GM04503 (cell line): ENCODE measurements around the gene SMARCD2.
"Not testable (repeated sequence)": the region's sequence is repeated elsewhere in the genome, so short reads cannot be mapped to it uniquely, and the experiment has no call there.

Experiments used
- DNase-seq: peaks from one replicate; pipeline ENCODE4 v3.0.0-alpha.2; 2012; ENCODE audit warnings: low read depth

The SMARCD2 gene

DNA sequence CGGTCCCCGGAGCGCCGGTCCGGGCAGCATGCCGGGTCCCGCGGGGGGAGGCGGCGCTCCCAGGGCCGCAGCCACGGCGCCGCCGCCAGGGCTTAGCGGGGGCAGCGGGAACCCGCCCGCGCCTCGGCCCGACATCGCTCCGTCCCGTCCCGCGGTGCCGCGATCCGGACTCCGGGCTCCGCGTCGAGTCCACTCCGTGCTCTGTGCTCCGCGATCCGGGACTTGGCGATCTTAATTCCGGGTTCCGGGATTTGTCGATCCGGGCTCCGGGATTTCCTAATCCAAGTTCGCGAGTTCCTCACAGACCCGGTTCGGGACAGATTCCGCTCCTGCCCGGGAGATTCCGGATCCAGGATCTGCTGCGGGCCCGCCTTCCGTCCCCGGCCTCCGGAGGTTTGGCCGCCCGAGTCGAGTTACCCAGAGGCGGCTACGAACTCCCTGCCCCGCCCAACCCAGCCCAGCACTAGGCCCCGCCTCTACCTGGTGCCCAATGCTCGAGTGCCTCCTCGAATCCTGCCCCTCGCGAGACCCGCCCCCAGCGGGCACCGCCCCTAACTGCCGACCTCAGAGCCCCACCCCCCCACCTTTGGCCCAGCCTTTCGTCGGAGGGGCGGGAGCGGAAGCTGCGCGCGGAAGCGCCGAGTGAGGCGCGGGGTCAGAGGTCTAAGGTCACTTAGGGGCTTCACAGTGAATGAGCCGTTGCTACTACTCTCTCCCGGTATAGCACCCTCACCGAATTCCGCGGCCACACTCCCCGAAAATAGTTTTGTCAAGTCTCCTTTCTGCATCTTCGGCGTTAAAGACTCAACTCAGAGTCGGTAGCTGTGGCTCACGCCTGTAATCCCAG lies at the start of gene SMARCD2:
Gene SMARCD2, minus strand, starts transcription at position 146 of the 847 bp plus-strand sequence. Its CDS starts 11 bp downstream, at position 135.
- DNase-seq = peak; percentile 93

DNA sequence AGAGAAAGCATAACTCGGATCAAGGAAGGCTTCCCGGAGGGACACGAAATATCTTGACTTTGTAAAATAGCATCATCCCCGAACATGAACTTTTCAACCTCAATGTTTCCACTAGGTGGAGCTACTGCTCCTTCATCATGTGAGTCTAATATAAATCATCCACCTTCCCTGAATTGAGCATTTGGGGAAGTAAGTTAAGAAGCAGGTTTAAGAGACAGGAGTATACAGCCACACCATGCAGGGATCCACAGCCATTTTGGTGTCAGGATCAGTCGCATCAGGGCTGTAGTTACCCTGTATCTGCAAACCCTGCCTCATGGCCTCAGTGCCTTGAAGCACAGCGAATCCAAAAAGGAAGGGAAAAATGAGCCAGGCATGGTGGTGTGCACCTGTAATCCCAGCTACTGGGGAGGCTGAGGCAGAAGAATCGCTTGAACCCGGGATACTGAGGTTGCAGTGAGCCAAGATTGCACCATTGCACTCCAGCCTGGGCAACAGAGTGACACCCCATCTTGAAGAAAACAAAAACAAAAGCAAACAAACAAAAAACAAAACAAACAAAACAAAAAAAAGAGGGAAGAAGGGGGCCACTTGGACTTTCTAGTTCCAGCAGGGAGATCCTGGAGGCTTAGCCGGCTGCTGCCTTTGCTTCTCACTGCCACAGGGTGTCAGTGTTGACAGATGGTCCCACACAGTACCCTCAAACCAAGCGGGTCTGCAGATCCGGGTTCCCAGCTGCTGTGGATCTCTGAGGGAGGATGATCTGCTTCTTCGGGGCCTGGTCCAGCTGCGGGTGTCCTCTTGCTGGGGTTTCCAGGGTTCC lies 46.8 kb upstream of the SMARCD2 start:
- not testable (repeated sequence) for DNase-seq

DNA sequence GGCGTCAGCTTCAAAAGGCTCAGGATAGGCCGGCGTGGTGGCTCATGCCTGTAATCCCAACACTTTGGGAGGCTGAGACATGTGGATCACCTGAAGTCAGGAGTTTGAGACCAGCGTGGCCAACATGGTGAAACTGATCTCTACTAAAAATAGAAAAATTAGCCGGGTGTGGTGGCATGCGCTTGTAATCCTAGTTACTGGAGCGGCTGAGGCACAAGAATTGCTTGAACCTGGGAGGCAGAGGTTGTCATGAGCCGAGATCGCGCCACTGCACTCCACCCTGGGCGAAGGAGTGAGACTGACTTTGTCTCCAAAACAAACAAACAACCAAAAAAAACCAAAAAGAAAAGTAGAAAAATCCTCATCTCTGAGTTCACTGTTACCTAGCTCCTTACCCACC lies 42.6 kb upstream of the SMARCD2 start:
- DNase-seq = not testable (repeated sequence)

DNA sequence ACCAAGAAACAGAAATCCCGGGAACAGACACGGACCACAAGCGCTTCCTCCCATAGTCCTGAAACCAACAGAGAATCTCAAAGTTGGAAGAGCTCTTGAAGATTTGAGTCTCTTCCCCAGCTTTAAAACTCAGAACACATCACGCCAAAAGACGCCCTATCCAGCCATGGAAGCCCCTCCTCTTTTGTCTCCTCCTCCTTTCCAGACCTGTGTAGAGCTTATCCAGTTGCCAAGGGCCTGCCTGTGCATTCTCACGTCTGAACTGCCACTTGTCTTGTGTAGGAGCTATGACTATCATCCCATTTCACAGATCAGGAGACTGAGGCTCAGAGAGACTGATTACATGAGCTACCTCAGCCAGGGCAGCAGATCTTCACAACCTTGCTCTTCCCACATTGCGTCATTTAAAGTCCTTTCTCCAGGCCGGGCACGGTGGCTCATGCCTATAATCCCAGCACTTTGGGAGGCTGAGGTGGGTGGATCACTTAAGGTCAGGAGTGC lies 40.2 kb upstream of the SMARCD2 start:
- not testable (repeated sequence) for DNase-seq

DNA sequence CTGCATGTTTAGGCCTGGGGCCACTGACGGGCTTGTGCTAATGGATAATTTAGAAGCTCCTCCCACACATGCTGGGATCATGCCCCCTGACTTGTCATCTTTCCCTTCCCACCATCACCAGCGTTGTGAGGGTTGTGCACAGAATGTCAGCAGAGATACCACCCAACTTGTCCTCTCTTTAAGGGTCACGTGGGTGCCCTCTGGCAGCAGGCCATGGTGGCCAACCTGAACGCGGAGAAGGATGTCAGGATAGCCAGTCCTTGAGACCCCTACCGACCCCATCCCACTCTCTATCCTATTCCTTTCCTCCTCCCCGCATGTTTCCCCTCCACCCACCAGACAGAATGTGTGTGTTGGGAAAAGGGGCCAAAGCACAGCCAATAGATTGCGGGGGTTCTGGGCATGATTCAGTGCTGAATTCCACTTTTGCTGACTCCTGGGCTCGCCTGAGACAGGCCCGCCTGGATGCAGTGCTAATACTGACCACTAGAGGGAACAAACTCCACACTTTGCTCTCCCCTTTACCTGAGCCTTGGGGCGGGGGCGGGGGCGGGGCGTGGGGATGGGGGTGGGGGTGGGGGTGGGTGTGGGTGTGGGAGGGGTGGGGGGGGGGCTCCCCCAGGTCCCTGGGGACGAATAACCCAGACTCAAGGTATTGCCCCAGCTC lies 39.6 kb upstream of the SMARCD2 start, which contains the start of gene GH2:
Gene GH2, minus strand, starts transcription at position 10 of the 667 bp plus-strand sequence. CDS start 143 bp downstream, outside the sequence.
- no peak for DNase-seq

DNA sequence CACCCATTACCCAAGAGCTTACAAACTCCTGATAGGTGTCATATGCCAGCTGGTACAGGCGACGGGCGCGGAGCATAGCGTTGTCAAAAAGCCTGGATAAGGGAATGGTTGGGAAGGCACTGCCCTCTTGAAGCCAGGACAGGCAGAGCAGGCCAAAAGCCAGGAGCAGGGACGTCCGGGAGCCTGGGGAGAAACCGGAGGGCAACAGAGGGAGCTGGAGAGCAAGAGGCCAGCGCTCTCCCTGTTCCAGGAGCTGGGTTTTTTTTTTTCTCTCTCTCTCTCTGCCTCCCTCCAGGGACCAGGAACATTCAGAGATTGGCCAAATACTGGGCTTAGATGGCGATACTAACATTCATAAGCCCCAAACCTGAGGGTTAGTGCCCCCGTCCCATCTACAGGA lies 38.9 kb upstream of the SMARCD2 start:
- DNase-seq = not testable (repeated sequence)

DNA sequence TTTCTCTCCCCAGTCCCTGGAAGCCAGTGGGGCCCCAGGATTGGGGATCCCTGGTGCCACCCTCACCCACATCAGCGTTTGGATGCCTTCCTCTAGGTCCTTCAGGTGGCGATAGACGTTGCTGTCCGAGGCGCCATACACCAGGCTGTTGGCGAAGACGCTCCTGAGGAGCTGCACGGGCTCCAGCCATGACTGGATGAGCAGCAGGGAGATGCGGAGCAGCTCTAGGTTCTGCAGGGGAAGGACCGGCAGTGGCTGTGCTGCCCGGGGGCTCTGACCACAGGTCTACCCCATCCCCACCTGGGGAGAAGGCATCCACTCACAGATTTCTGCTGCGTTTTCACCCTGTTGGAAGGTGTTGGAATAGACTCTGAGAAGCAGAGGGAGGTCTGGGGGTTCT lies 38.2 kb upstream of the SMARCD2 start:
- DNase-seq = no peak

DNA sequence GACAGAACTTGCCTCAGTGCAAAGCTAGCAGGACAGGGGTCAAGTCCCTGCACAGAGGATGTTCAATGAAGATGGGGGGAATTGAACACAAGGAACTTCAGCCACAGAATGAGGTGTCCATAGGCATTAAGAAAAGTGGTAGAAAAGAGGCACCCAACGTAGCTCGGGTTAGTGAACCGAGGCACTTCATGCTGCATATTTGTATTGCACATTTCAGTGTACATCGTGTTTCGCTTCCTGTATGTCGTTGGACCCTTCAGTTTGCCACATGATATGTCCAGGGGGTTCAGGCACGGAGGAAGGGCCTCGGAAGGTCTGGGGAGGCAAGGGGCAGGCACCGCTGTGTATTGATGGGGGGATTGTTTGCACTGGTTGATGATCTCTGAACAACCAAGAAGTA lies 35.9 kb upstream of the SMARCD2 start:
- not testable (repeated sequence) for DNase-seq

DNA sequence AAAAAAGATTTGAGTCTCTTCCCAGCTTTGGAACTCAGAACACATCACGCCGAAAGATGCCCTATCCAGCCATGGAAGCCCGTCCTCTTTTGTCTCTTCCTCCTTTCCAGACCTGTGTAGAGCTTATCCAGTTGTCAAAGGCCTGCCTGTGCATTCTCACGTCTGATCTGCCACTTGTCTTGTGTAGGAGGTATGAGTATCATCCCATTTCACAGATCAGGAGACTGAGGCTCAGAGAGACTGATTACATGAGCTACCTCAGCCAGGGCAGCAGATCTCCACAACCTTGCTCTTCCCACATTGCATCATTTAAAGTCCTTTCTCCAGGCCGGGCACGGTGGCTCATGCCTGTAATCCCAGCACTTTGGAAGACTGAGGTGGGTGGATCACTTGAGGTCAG lies 32.2 kb upstream of the SMARCD2 start:
- DNase-seq = not testable (repeated sequence)

DNA sequence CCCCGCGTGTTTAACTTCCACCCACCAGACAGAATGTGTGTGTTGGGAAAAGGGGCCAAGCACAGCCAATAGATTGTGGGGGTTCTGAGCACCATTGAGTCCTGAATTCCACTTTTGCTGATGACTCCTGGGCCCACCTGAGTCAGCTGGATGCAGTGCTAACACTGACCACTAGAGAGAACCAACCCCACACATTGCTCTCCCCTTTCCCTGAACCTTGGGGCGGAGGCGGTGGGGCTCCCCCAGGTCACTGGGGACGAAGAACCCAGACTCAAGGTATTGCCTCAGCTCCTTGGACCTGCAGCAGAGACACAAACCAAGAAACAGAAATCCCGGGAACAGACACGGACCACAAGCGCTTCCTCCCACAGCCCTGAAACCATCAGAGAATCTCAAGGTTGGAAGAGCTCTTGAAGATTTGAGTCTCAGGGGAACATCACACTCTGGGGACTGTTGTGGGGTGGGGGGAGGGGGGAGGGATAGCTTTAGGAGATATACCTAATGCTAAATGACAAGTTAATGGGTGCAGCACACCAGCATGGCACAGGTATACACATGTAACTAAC lies 31.7 kb upstream of the SMARCD2 start:
- DNase-seq = not testable (repeated sequence)

DNA sequence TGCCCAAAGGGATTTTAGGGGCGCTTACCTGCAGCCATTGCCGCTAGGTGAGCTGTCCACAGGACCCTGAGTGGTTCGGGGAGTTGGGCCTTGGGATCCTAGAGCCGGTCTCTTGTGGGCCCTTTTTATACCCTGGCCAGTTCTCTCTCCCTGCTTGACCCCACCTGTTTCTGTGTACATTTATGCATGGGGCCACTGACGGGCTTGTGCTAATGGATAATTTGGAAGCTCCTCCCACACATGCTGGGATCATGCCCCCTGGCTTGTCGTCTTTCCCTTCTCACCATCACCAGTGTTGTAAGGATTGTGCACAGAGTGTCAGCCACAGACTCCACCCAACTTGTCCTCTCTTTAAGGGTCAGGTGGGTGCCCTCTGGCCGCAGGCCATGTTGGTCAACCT lies 31.1 kb upstream of the SMARCD2 start, which contains the start of gene CSH2:
Gene CSH2, minus strand, starts transcription at position 101 of the 400 bp plus-strand sequence. Its CDS starts 63 bp downstream, at position 38.
- not testable (repeated sequence) for DNase-seq

DNA sequence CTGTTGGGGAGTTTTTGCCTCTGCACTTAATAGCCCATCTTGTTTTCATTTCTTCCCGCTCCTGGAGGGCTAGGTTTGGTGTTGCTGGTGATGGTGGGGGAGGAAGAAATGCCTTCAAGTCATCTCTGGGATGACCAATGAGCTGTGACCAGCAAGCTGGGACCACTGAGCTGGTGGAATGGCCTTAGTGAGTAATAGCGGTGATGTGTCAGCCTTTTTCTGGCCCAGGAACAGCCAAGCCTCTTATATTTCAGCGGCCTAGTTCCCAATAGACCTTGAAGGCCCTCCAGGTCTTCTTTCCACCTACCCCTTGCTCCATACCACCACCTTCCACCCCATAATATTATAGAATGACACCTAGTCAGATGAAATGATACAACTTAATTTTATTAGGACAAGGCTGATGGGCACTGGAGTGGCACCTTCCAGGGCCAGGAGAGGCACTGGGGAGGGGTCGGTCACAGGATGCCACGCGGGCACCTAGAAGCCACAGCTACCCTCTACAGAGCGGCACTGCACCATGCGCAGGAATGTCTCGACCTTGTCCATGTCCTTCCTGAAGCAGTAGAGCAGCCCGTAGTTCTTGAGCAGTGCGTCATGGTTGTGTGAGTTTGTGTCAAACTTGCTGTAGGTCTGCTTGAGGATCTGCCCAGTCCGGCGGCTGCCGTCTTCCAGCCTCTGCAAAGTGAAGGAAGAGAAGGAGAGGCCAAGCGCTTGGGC lies 29.3 kb upstream of the SMARCD2 start:
- DNase-seq = not testable (repeated sequence)

DNA sequence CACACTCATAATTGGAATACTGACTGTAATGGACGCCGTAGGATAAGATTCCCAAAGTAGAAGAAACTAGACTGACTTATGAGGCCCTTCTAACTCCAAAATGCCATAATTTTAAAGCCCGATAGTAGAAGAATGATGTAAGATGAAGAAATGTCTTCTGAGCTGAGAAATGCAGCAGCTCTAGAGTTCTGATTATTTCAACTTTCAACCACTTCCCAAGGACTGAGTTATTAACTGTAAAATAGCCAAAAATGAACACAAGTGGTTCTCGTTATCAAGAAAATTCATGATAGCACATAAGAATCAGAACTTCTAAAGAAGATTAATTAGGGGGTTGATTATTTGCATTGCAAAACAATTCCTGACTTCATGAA lies 27.8 kb upstream of the SMARCD2 start:
- DNase-seq = not testable (repeated sequence)

DNA sequence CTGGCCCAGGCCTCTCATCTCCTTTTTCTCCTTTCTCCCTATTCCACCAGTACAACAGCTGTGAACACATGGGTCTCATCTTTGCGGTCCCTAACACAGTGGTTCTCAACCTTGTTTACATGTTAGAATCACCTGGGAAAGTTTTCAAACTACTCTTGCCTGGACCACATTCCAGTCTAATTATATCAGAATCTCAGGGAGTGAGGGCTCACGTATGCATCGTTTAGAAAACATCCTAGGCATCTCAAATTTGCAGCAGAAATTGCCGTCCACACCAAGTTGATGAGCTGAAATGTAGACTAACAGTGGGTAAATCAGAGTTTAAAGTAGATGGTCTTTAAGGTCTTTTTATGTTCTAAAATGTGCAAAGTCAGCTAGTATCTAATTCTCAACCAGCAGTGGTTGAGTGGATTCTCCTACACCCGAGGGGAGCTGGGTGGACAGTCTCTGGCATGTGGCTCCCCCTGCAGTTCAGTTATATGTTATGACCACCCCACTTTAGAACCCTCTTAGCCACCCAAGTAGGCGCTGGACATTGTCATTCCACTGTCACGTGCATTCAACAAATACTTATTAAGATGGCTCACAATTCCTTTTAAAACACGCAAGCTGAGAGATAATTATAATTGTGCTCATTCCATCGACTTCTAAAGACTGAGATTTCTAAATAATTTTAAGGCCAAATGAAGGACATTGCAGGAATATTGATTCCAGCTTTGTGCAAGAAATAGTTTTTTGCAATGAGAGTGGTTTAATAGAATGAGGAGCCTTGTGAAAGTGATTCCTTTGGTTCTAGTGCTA lies 27.2 kb upstream of the SMARCD2 start:
- not testable (repeated sequence) for DNase-seq

DNA sequence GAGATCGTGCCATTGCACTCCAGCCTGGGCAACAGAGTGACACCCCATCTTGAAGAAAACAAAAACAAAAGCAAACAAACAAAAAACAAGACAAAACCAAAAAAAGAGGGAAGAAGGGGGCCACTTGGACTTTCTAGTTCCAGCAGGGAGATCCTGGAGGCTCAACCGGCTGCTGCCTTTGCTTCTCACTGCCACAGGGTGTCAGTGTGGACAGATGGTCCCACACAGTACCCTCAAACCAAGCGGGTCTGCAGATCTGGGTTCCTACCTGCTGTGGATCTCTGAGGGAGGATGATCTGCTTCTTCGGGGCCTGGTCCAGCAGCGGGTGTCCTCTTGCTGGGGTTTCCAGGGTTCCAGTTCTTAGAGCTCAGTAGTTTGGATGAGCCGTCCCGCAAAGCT lies 24.1 kb upstream of the SMARCD2 start:
- not testable (repeated sequence) for DNase-seq

DNA sequence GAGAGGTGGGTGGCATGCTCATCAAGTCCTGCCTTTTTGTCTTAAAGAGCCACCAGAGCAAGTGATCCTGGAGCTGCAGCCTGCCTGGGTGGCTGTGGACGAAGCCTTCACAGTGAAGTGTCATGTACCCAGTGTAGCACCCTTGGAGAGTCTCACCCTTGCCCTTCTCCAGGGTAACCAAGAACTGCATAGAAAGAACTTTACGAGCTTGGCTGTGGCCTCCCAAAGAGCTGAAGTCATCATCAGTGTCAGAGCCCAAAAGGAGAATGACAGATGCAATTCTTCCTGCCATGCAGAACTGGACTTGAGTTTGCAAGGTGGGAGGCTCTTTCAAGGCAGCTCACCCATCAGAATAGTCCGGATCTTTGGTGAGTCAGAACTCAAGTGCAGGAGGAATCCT lies 16.8 kb upstream of the SMARCD2 start:
- no peak for DNase-seq

DNA sequence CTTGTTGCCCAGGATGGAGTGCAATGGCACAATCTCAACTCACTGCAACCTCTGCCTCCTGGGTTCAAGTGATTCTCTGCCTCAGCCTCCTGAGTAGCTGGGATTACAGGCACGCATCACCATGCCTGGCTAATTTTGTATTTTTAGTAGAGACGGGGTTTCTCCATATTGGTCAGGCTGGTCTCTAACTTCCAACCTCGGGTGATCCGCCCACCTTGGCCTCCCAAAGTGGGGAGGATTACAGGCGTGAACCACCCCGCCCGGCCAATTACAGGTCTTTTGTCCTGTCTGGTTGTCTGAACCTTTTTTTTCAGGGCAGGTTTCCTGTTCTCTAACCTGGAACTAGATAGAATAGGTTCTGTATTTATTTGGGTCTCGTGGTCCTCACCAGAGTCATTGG lies 13.9 kb upstream of the SMARCD2 start:
- not testable (repeated sequence) for DNase-seq

DNA sequence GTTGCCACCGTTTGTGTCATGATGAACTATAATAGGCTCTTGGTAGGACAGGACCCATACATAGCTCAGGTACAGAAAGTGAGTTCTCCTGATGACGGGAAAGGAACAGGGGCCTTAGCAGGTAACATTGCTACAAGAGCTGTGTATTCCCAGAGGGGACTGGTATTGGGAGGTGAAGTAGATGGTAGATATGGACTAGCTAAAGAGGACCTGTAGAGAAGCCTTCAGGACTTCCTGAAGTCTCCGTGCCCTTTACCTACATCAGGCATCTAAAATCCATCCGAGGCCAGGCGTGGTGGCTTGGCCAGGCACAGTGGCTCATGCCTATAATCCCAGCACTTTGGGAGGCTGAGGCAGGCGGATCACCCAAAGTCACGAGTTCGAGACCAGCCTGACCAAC lies 12.7 kb upstream of the SMARCD2 start:
- no peak for DNase-seq

DNA sequence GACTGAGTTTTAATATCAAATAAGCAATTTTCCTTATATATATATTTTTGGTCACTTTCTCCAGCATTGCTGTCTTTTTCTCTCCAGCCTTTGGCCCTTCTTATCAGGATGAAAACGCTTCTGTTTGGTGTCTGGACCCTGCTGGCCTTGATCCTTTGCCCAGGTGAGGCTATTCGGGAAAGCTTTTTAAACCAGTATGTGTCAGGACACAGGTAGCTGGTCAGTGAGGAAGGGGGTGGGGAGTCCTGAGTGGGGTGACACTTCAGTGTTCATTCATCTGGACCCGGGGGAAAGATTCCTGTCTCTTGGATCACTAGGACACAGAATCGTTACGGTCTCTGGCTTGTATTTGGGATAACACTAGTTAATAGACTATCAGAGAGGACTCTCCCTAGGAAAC lies 12.2 kb upstream of the SMARCD2 start:
- DNase-seq = no peak

DNA sequence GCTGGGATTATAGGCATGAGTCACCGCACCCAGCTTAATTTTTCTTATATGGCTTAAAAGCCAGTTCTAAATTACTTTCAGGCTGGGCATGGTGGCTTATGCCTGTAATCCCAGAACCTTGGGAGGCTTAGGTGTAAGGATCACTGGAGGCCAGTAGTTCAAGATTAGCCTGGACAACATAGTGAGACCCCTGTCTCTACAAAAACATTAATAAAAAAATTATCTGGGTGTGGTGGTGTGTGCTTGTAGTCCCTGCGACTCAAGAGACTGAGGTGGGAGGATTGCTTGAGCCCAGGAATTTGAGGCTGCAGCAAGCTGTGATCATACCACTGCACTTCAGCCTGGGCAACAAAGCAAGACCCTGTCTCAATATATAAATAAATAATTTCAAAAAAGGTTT lies 10.8 kb upstream of the SMARCD2 start:
- DNase-seq = no peak
